Measurements from ENCODE around the gene PNMA6E. TPM values are rescaled to one million over a fixed set of nuclear protein-coding genes. Genes with fewer than 3 reads are reported as not detected.

The PNMA6E gene
- total RNA-seq, 1 donor: not detected

GRCh38 chrX:153443476-153444332 is 42.6 kb upstream of the PNMA6E start:
- no peaks in the 10 kb centered on the region for H3K27me3 ChIP-seq (ENCODE audit: insufficient read depth, low read length)
- H3K36me3 ChIP-seq (ENCODE audit: insufficient read depth, low read length): no peaks in the 10 kb centered on the region
- no peak overlapping the region for H3K27ac ChIP-seq (ENCODE audit: low read depth, low read length)
- TF ChIP-seq CTCF (IDR thresholded peaks at IDR 0.05; ENCODE audit: extremely low read depth, low read depth, low read length): no peak
- no peaks in the 10 kb centered on the region for H3K79me2 ChIP-seq (ENCODE audit: insufficient read depth, low read length)
- H3K4me3 ChIP-seq (ENCODE audit: insufficient read depth, low read length): no peak overlapping the region
- H2AFZ ChIP-seq (ENCODE audit: low read length): no peak overlapping the region
- H3K4me1 ChIP-seq (ENCODE audit: insufficient read depth, low read length): no peaks in the 10 kb centered on the region
- H4K20me1 ChIP-seq (ENCODE audit: insufficient read depth, low read length): no peaks in the 10 kb centered on the region
- no peaks in the 10 kb centered on the region for H3K9me3 ChIP-seq (ENCODE audit: low read depth, low read length)
- H3K4me2 ChIP-seq (ENCODE audit: insufficient read depth, low read length): no peak overlapping the region
- DNase-seq (ENCODE audit: insufficient read length, low spot score, missing footprints): peak; percentile 81

- Histone ChIP-seq H3K27me3 (ENCODE audit: insufficient read depth, low read length) (no peaks in the 10 kb centered on the region), H3K36me3 (ENCODE audit: insufficient read depth, low read length) (no peaks in the 10 kb centered on the region), H3K27ac (ENCODE audit: low read depth, low read length) (no peak overlapping the region), H3K79me2 (ENCODE audit: insufficient read depth, low read length) (no peaks in the 10 kb centered on the region), H2AFZ (ENCODE audit: low read length) (no peak overlapping the region), H3K4me2 (ENCODE audit: insufficient read depth, low read length) (no peak overlapping the region), H4K20me1 (ENCODE audit: insufficient read depth, low read length) (no peaks in the 10 kb centered on the region), H3K9me3 (ENCODE audit: low read depth, low read length) (no peaks in the 10 kb centered on the region), H3K4me1 (ENCODE audit: insufficient read depth, low read length) (no peaks in the 10 kb centered on the region), H3K4me3 (ENCODE audit: insufficient read depth, low read length) (no peak overlapping the region)
- peak; percentile 27 for DNase-seq (ENCODE audit: insufficient read length, low spot score, missing footprints)
- no peak for TF ChIP-seq CTCF (IDR thresholded peaks at IDR 0.05; ENCODE audit: extremely low read depth, low read depth, low read length)
Observed at GRCh38 chrX:153442463-153442862, 41.3 kb upstream of the PNMA6E start.

- H3K4me1 ChIP-seq (ENCODE audit: insufficient read depth, low read length): no peaks in the 10 kb centered on the region
- no peaks in the 10 kb centered on the region for H3K79me2 ChIP-seq (ENCODE audit: insufficient read depth, low read length)
- TF ChIP-seq CTCF (IDR thresholded peaks at IDR 0.05; ENCODE audit: extremely low read depth, low read depth, low read length): no peak
Observed at GRCh38 chrX:153441981-153442380, 40.8 kb upstream of the PNMA6E start.

GRCh38 chrX:153441296-153441695 is 40.1 kb upstream of the PNMA6E start:
- H3K79me2 ChIP-seq (ENCODE audit: insufficient read depth, low read length): no peaks in the 10 kb centered on the region
- DNase-seq (ENCODE audit: insufficient read length, low spot score, missing footprints): no peak
- no peaks in the 10 kb centered on the region for H3K36me3 ChIP-seq (ENCODE audit: insufficient read depth, low read length)
- no peaks in the 10 kb centered on the region for H3K9me3 ChIP-seq (ENCODE audit: low read depth, low read length)
- no peak overlapping the region for H2AFZ ChIP-seq (ENCODE audit: low read length)
- H3K27me3 ChIP-seq (ENCODE audit: insufficient read depth, low read length): no peaks in the 10 kb centered on the region
- no peaks in the 10 kb centered on the region for H4K20me1 ChIP-seq (ENCODE audit: insufficient read depth, low read length)
- H3K27ac ChIP-seq (ENCODE audit: low read depth, low read length): no peak overlapping the region
- no peaks in the 10 kb centered on the region for H3K4me1 ChIP-seq (ENCODE audit: insufficient read depth, low read length)
- no peak for TF ChIP-seq CTCF (IDR thresholded peaks at IDR 0.05; ENCODE audit: extremely low read depth, low read depth, low read length)
- H3K4me3 ChIP-seq (ENCODE audit: insufficient read depth, low read length): no peak overlapping the region
- H3K4me2 ChIP-seq (ENCODE audit: insufficient read depth, low read length): no peak overlapping the region

More at GRCh38 chrX:153441981-153442380, 40.8 kb upstream of the PNMA6E start:
- Histone ChIP-seq H3K27ac (ENCODE audit: low read depth, low read length) (no peak overlapping the region), H3K36me3 (ENCODE audit: insufficient read depth, low read length) (no peaks in the 10 kb centered on the region), H2AFZ (ENCODE audit: low read length) (no peak overlapping the region), H3K27me3 (ENCODE audit: insufficient read depth, low read length) (no peaks in the 10 kb centered on the region), H3K9me3 (ENCODE audit: low read depth, low read length) (no peaks in the 10 kb centered on the region), H4K20me1 (ENCODE audit: insufficient read depth, low read length) (no peaks in the 10 kb centered on the region), H3K4me2 (ENCODE audit: insufficient read depth, low read length) (no peak overlapping the region), H3K4me3 (ENCODE audit: insufficient read depth, low read length) (no peak overlapping the region)
- DNase-seq (ENCODE audit: insufficient read length, low spot score, missing footprints): peak; percentile 62
